Endothelial cell of umbilical vein (primary cell): ENCODE measurements around the gene ENOSF1. TPM values are rescaled to one million over a fixed set of nuclear protein-coding genes. Genes with fewer than 3 reads are reported as not detected.

ENCODE experiments used
- BruUV-seq: library from RNA; stranded (reverse); fragments of 400-500 nt; replicated peaks from 2 replicates; lab custom pipeline; 2021; lab: Mats Ljungman, UMichigan
- CTCF ChIA-PET: fragments of 300-600, 350-600 bp; sonication (Branson Sonifier 250); formaldehyde crosslinking; loops from one replicate; lab custom pipeline; 2021; ENCODE audit warnings: antibody characterized with exemption, inconsistent platforms; lab: Charles Lee
- POLR2A ChIA-PET: fragments of 300-600, 350-600 bp; sonication (Branson Sonifier 250); formaldehyde crosslinking; loops from one replicate; lab custom pipeline; 2021; ENCODE audit warnings: antibody characterized with exemption, inconsistent platforms; lab: Charles Lee
- DNase-seq: peaks from one replicate; pipeline ENCODE4 v3.0.0-alpha.2; 2011; ENCODE audit warnings: low read depth, low spot score
- FAIRE-seq: peaks from 2 replicates; lab custom pipeline; 2011; peaks lifted over from hg19 to GRCh38; lab: Jason Lieb, UNC
- H2AFZ ChIP-seq: 2 replicates; pipeline ENCODE4 v1.6.0; 2012; ENCODE audit warnings: low read depth, low read length, control low read depth, inconsistent platforms
- H3K27ac ChIP-seq: 2 replicates; pipeline ENCODE4 v1.5.1; 2011; ENCODE audit warnings: low read depth, mild to moderate bottlenecking, control low read depth, low read length, moderate library complexity; ENCODE audit not compliant: insufficient read depth
- H3K27me3 ChIP-seq, 2 experiments: 2 replicates each; pipeline versions ENCODE4 v1.6.0 to v1.6.1; 2011; ENCODE audit warnings: low read length in 2 of 2, mixed read lengths in 1 of 2; ENCODE audit not compliant: control insufficient read depth in 2 of 2, insufficient read depth in 2 of 2
- H3K36me3 ChIP-seq, 2 experiments: 2 replicates in 1 of 2; 3 replicates in 1 of 2; pipeline ENCODE4 v1.5.1; 2011; ENCODE audit warnings: low read length in 2 of 2, mild to moderate bottlenecking in 1 of 2, moderate library complexity in 1 of 2; ENCODE audit not compliant: control insufficient read depth in 2 of 2, insufficient read depth in 2 of 2; ENCODE audit errors: extremely low read depth in 1 of 2
- H3K4me1 ChIP-seq: 3 replicates; pipeline ENCODE4 v1.5.1; 2011; ENCODE audit warnings: mild to moderate bottlenecking, low read length; ENCODE audit not compliant: control insufficient read depth, insufficient read depth; ENCODE audit errors: extremely low read depth
- H3K4me2 ChIP-seq: 2 replicates; pipeline ENCODE4 v1.6.1; 2011; ENCODE audit warnings: low read length, control low read depth, mixed read lengths; ENCODE audit not compliant: insufficient read depth
- H3K4me3 ChIP-seq, 3 experiments: fragments of 200-600 bp in 1 of 3; sonication (generic), shearing (Covaris generic) in 1 of 3; replicated peaks in 1 of 3; 2 replicates each; pipeline ENCODE4 v1.5.1; 2011 to 2016; ENCODE audit warnings: control low read depth in 3 of 3, low read length in 3 of 3, mild to moderate bottlenecking in 2 of 3, inconsistent platforms in 1 of 3, low read depth in 1 of 3, moderate library complexity in 1 of 3; ENCODE audit not compliant: insufficient read depth in 1 of 3
- H3K79me2 ChIP-seq: 2 replicates; pipeline ENCODE4 v1.6.0; 2012; ENCODE audit warnings: low read length, inconsistent platforms; ENCODE audit not compliant: control insufficient read depth, insufficient read depth
- H3K9ac ChIP-seq: replicated peaks from 2 replicates; pipeline ENCODE3; 2011; ENCODE audit warnings: low read length, control low read depth; ENCODE audit not compliant: insufficient read depth; ENCODE audit errors: extremely low read depth
- H3K9me1 ChIP-seq: replicated peaks from 3 replicates; pipeline ENCODE4 v1.6.0; 2011; ENCODE audit warnings: mild to moderate bottlenecking, low read length; ENCODE audit not compliant: control insufficient read depth, insufficient read depth; ENCODE audit errors: extremely low read depth
- H3K9me3 ChIP-seq: replicated peaks from 2 replicates; pipeline ENCODE4 v1.5.1; 2012; ENCODE audit warnings: low read length, inconsistent platforms; ENCODE audit not compliant: control insufficient read depth, insufficient read depth
- H4K20me1 ChIP-seq: replicated peaks from 2 replicates; pipeline ENCODE3; 2011; ENCODE audit warnings: mild to moderate bottlenecking, low read length; ENCODE audit not compliant: control insufficient read depth, insufficient read depth; ENCODE audit errors: extremely low read depth
- CTCF ChIP-seq, 2 donors: IDR thresholded peaks; 1 replicate in 1 of 2; 2 replicates in 1 of 2; pipeline ENCODE4 v1.5.1; 2011; ENCODE audit warnings: low read length in 2 of 2, mild to moderate bottlenecking in 2 of 2, moderate library complexity in 2 of 2, control low read depth in 1 of 2, inconsistent platforms in 1 of 2, low read depth in 1 of 2; ENCODE audit not compliant: insufficient read depth in 1 of 2; ENCODE audit errors: extremely low read depth in 1 of 2
- EZH2 ChIP-seq: IDR thresholded peaks from 2 replicates; pipeline ENCODE4 v1.6.1; 2012; ENCODE audit warnings: borderline replicate concordance, low read depth, mild to moderate bottlenecking, moderate library complexity, low read length, inconsistent platforms; ENCODE audit not compliant: severe bottlenecking
- FOS ChIP-seq: IDR thresholded peaks from 2 replicates; pipeline ENCODE4 v1.6.1; 2011; ENCODE audit warnings: mild to moderate bottlenecking, low read length, moderate library complexity, borderline replicate concordance; ENCODE audit not compliant: insufficient read depth
- GATA2 ChIP-seq: IDR thresholded peaks from 2 replicates; pipeline ENCODE4 v1.7.0; 2011; ENCODE audit warnings: low read depth, mild to moderate bottlenecking, moderate library complexity, mixed read lengths, low read length; ENCODE audit not compliant: insufficient read length, insufficient read depth
- JUN ChIP-seq: IDR thresholded peaks from 2 replicates; pipeline ENCODE4 v1.6.1; 2011; ENCODE audit warnings: borderline replicate concordance, low read depth; ENCODE audit not compliant: insufficient read length, insufficient read depth
- MYC ChIP-seq: IDR thresholded peaks from one replicate; pipeline ENCODE4 v1.6.1; 2011; ENCODE audit warnings: mild to moderate bottlenecking, low read depth, low read length
- POLR2A ChIP-seq: IDR thresholded peaks from 2 replicates; pipeline ENCODE4 v1.6.1; 2012; ENCODE audit warnings: low read depth, mild to moderate bottlenecking, control low read depth, low read length
- POLR2AphosphoS5 ChIP-seq: IDR thresholded peaks from 2 replicates; pipeline ENCODE4 v1.6.1; 2012; ENCODE audit warnings: low read depth, mild to moderate bottlenecking, control low read depth, low read length, moderate library complexity; ENCODE audit not compliant: insufficient read depth
- dilution Hi-C: fragments of 300-500 bp; cut with MboI; formaldehyde crosslinking; loops from one replicate; pipeline ENCODE4 v1.15.0; 2019; ENCODE audit warnings: low sequenced_read_pairs; ENCODE audit not compliant: extremely low pct_ligation_motif_present
- intact Hi-C: fragments of 100-400 bp; cut with micrococcal nuclease; formaldehyde crosslinking; loops from one replicate; pipeline ENCODE4 v1.10.0; 2022
- polyA plus RNA-seq, 4 experiments: library from polyadenylated mRNA; depleted of rRNA in 3 of 4; stranded (reverse) in 3 of 4; unstranded in 1 of 4; fragments of >200 nt; gene quantifications; 2 replicates each; pipeline versions ENCODE4 v1.2.1 to v1.2.3, GENCODE V29; 2011 to 2012; ENCODE audit warnings: missing spikeins in 1 of 4
- total RNA-seq: library from RNA; stranded (reverse); gene quantifications from 2 replicates; pipeline ENCODE4 v1.2.3, GENCODE V29; 2021
- TF ChIP-seq, protein P1 (sequence below): IDR thresholded peaks from 2 replicates; pipeline ENCODE4 v1.6.1; 2011; ENCODE audit not compliant: insufficient read depth, insufficient read length

Gene ENOSF1
- total and polyA plus RNA-seq, 2 donors (not counting 3 experiments of a cell fraction or from before 2014, with no cell fraction given), result 19.5 to 50.5 TPM

DNA sequence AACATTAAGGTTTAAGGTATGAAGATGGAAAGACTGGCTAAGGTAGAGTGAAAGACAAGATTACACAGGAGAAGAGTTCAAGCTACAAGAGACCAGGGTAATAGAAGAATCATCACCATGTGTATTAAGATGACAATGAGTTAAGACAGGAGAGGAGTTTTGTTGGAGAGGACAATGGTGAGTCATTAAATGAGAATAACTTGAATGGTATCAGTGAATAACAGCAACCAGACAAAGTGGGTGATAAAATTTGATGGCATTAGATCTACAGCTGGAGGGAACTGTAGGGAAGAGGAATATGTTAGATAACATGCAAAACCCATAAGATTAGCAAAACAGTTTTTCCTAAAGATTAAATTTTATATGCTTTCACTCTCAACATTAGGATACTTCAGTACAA is 18.8 kb upstream of the ENOSF1 start:
- H3K4me3 ChIP-seq, result no peak overlapping the region
- peak; percentile 15 for FAIRE-seq
- ChIA-PET CTCF (interaction anchor here (0.7 to 2.4 kb wide), 3 partner anchors 19 to 109 kb away, joined by 3 to 10 read pairs (median 5); partner anchors contain the start of gene ENOSF1), POLR2A (no interaction called here)
- no peak overlapping the region for H3K27ac ChIP-seq
- TF ChIP-seq FOS, result no peak
- no peak for TF ChIP-seq GATA2
- no peak for TF ChIP-seq MYC
- no peak for TF ChIP-seq CTCF (IDR thresholded peaks at IDR 0.05; ENCODE audit: extremely low read depth in 1 of 2, insufficient read depth in 1 of 2, low read depth in 1 of 2, low read length in 2 of 2)
- TF ChIP-seq POLR2AphosphoS5, result no peak
- no peak for TF ChIP-seq POLR2A
- no peak for TF ChIP-seq EZH2
- no peak for TF ChIP-seq JUN
- TF ChIP-seq, protein P1, sequence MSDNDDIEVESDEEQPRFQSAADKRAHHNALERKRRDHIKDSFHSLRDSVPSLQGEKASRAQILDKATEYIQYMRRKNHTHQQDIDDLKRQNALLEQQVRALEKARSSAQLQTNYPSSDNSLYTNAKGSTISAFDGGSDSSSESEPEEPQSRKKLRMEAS, result no peak
- no peaks in the 10 kb centered on the region for H3K79me2 ChIP-seq
- dilution Hi-C loops, result loop anchor here (25.0 kb wide), 1 partner anchor 106 kb away; no protein-coding TSS in a partner anchor
- intact Hi-C loops, result no loop called here
- no peaks in the 10 kb centered on the region for H3K27me3 ChIP-seq
- H3K9ac ChIP-seq, result no peak overlapping the region
- H3K9me3 ChIP-seq, result no peaks in the 10 kb centered on the region
- no peaks in the 10 kb centered on the region for H4K20me1 ChIP-seq
- H2AFZ ChIP-seq, result no peak overlapping the region
- no peaks in the 10 kb centered on the region for H3K9me1 ChIP-seq
- H3K4me1 ChIP-seq, result no peaks in the 10 kb centered on the region
- H3K4me2 ChIP-seq, result no peak overlapping the region
- no TSS peak for BruUV-seq
- DNase-seq, result no peak
- peaks cover 0 to 9% of the 10 kb centered on the region in 2 experiments for H3K36me3 ChIP-seq
